Ovary (tissue), 9 donors: ENCODE data around the gene SLC35A3. TPM values are rescaled to one million over a fixed set of nuclear protein-coding genes. Genes with fewer than 3 reads are reported as not detected.
"Not testable (repeated sequence)": the region's sequence is repeated elsewhere in the genome, so short reads cannot be mapped to it uniquely, and the experiment has no call there.

Source experiments
- DNase-seq, 5 donors: peaks; one replicate each; pipeline ENCODE4 v3.0.0-alpha.2; 2019 to 2020
- H3K27ac ChIP-seq, 2 donors: fragments of 200-600 bp; one replicate each; pipeline versions ENCODE4 v1.5.1 to v1.8.0; 2019 to 2022
- H3K27me3 ChIP-seq: fragments of 200-600 bp; one replicate; pipeline ENCODE4 v1.8.0; 2022
- H3K36me3 ChIP-seq: fragments of 200-600 bp; sonication (generic); one replicate; pipeline ENCODE4 v1.5.1; 2019
- H3K4me1 ChIP-seq: one replicate; pipeline ENCODE4 v1.8.1; 2013; ENCODE audit warnings: mild to moderate bottlenecking, moderate library complexity; ENCODE audit not compliant: insufficient read depth
- H3K4me3 ChIP-seq: fragments of 200-600 bp; sonication (generic); one replicate; pipeline ENCODE4 v1.5.1; 2017
- H3K9me3 ChIP-seq, 2 donors: fragments of 200-600 bp in 1 of 2; sonication (generic) in 1 of 2; one replicate each; pipeline versions ENCODE4 v1.5.1 to v1.8.1; 2013 to 2019; ENCODE audit warnings: mild to moderate bottlenecking in 1 of 2, moderate library complexity in 1 of 2
- CTCF ChIP-seq, 3 donors: fragments of 450-650 bp in 2 of 3; fragments of 200-600 bp in 1 of 3; IDR thresholded peaks; one replicate each; pipeline versions ENCODE4 v1.5.1 to v1.8.0; 2016 to 2022; ENCODE audit warnings: antibody characterized with exemption in 3 of 3, mild to moderate bottlenecking in 1 of 3
- EP300 ChIP-seq: sonication (generic); formaldehyde crosslinking; IDR thresholded peaks from one replicate; pipeline ENCODE4 v1.6.1; 2017; ENCODE audit warnings: antibody characterized with exemption
- POLR2A ChIP-seq: fragments of 450-650 bp; IDR thresholded peaks from one replicate; pipeline ENCODE4 v1.6.1; 2017; ENCODE audit warnings: antibody characterized with exemption, mild to moderate bottlenecking, moderate library complexity
- WGBS, 3 donors: extraction: QIAGEN DNeasy Blood & Tissue Kit in 1 of 3; methylation state at CpG; one replicate each; pipeline versions ENCODE4 v1.1.5 to v1.1.7; 2013 to 2017; 5-methylcytosine and 5-hydroxymethylcytosine counted together
- intact Hi-C, 4 donors: fragments of 100-400 bp; cut with DNase I; formaldehyde crosslinking; loops; one replicate each; pipeline versions ENCODE4 v1.11.0 to v1.15.1; 2022 to 2023
- polyA plus RNA-seq, 2 donors: library from polyadenylated mRNA; stranded (reverse); fragments of 200-250 nt in 1 of 2; fragments of 350-450 nt in 1 of 2; fragmentation: Illumina TruSeq in 1 of 2; extraction: RNeasy Lipid Tissue Mini Kit (QIAGEN cat#74804) in 1 of 2; gene quantifications; one replicate each; pipeline ENCODE4 v1.2.3, GENCODE V29; 2013 to 2014
- total RNA-seq, 7 donors: library from RNA; depleted of rRNA in 2 of 7; stranded (reverse); fragments of >200 nt in 2 of 7; fragmentation: NEBNext Ultra II Directional in 3 of 7; extraction: Animal tissue kit (Norgen Biotek cat#: 25700) in 3 of 7; gene quantifications; one replicate each; pipeline versions ENCODE4 v1.1.0 to v1.2.4, GENCODE V29; 2016 to 2023
- donor health status: DM: no; HTN: no; CAD: no; lungs with moderate emphysema.
- donor health status: DM: no; HTN: no; CAD: no.
- donor health status: Bipolar disorder and iron deficiency.
- donor health status: DM: yes; HTN: yes; CAD: no.
- donor health status: DM: no; HTN: no; CAD: no.
- donor health status: DM: yes; HTN: yes; CAD: no.

Gene SLC35A3
- total and polyA plus RNA-seq, 9 donors = 7.7 to 22.8 (median 14.3) TPM

- no peaks in the 10 kb centered on the region for H3K36me3 ChIP-seq
- no peaks in the 10 kb centered on the region for H3K27me3 ChIP-seq
- intact Hi-C loops = no loop called here
- DNase-seq = no peak
- peaks cover 14% of the 10 kb centered on the region for H3K4me1 ChIP-seq
- TF ChIP-seq CTCF (IDR thresholded peaks at IDR 0.05) (no peak), POLR2A (no peak), EP300 (no peak)
- no peak overlapping the region for H3K27ac ChIP-seq
- WGBS, 3 donors = 96 to 99% (median 96%) methylated on average over 5 of the region's 5 CpGs
- H3K4me3 ChIP-seq = no peak overlapping the region
- no peaks in the 10 kb centered on the region for H3K9me3 ChIP-seq
Measured at GRCh38 chr1:100045206-100045605, 75.4 kb downstream of the SLC35A3 start.

- H3K27me3 ChIP-seq, H3K4me3 ChIP-seq, intact Hi-C loops, H3K9me3 ChIP-seq, DNase-seq, H3K36me3 ChIP-seq, H3K27ac ChIP-seq: not testable (repeated sequence)
- H3K4me1 ChIP-seq = peaks cover 12% of the 10 kb centered on the region
- 95 to 97% (median 97%) methylated on average over 11 of the region's 11 CpGs for WGBS, 3 donors
Measured at GRCh38 chr1:100047235-100047708, 77.5 kb downstream of the SLC35A3 start.

GRCh38 chr1:100050139-100050538 is 80.3 kb downstream of the SLC35A3 start:
- Histone ChIP-seq H3K4me3 (no peak overlapping the region), H3K9me3 (no peaks in the 10 kb centered on the region), H3K36me3 (no peaks in the 10 kb centered on the region), H3K27ac (no peak overlapping the region), H3K4me1 (peaks cover 11% of the 10 kb centered on the region), H3K27me3 (no peaks in the 10 kb centered on the region)
- DNase-seq = no peak
- WGBS, 3 donors = 86 to 89% (median 86%) methylated on average over 4 of the region's 4 CpGs
- no peak for TF ChIP-seq EP300
- intact Hi-C loops = no loop called here

GRCh38 chr1:100051401-100051800 is 81.6 kb downstream of the SLC35A3 start:
- Histone ChIP-seq H3K4me3 (no peak overlapping the region), H3K36me3 (no peaks in the 10 kb centered on the region), H3K27ac (no peak overlapping the region), H3K9me3 (no peaks in the 10 kb centered on the region), H3K27me3 (no peaks in the 10 kb centered on the region), H3K4me1 (peaks cover 11% of the 10 kb centered on the region)
- no peak for DNase-seq
- TF ChIP-seq POLR2A (no peak), CTCF (IDR thresholded peaks at IDR 0.05) (no peak), EP300 (no peak)
- intact Hi-C loops = no loop called here
- 61 to 71% (median 63%) methylated on average over 4 of the region's 4 CpGs for WGBS, 3 donors

GRCh38 chr1:100051893-100052292 is 82.1 kb downstream of the SLC35A3 start:
- H3K9me3 ChIP-seq = no peaks in the 10 kb centered on the region
- intact Hi-C loops = no loop called here
- no peak overlapping the region for H3K27ac ChIP-seq
- no peak for DNase-seq
- WGBS, 3 donors = 12 to 31% (median 23%) methylated on average over 1 of the region's 1 CpG
- H3K4me3 ChIP-seq = no peak overlapping the region
- TF ChIP-seq CTCF (IDR thresholded peaks at IDR 0.05) = no peak
- no peaks in the 10 kb centered on the region for H3K36me3 ChIP-seq
- no peaks in the 10 kb centered on the region for H3K27me3 ChIP-seq
- peaks cover 11% of the 10 kb centered on the region for H3K4me1 ChIP-seq

GRCh38 chr1:100053119-100053518 is 83.3 kb downstream of the SLC35A3 start:
- no peak overlapping the region for H3K4me3 ChIP-seq
- TF ChIP-seq CTCF (IDR thresholded peaks at IDR 0.05) (no peak), EP300 (no peak), POLR2A (no peak)
- no peaks in the 10 kb centered on the region for H3K36me3 ChIP-seq
- H3K4me1 ChIP-seq = peaks cover 11% of the 10 kb centered on the region
- no peaks in the 10 kb centered on the region for H3K9me3 ChIP-seq
- DNase-seq = no peak
- no peak overlapping the region for H3K27ac ChIP-seq
- intact Hi-C loops = no loop called here
- no peaks in the 10 kb centered on the region for H3K27me3 ChIP-seq
